GM23338 (cell line): ENCODE data around the gene NSD2. TPM values are rescaled to one million over a fixed set of nuclear protein-coding genes. Genes with fewer than 3 reads are reported as not detected.

ENCODE experiments used
- ATAC-seq: fragments of 200-7000 bp; cut with Tn5 transposase; 3 replicates; pipeline ENCODE4 v1.9.1; 2020
- DNase-seq: peaks from one replicate; pipeline ENCODE4 v3.0.0-alpha.2; 2015; ENCODE audit warnings: low spot score
- H2AFZ ChIP-seq: fragments of 200-600 bp; sonication (generic); 2 replicates; pipeline ENCODE4 v1.8.0; 2016; ENCODE audit warnings: antibody characterized with exemption, mild to moderate bottlenecking, moderate library complexity
- H3F3A ChIP-seq: fragments of 200-600 bp; sonication (generic); replicated peaks from 2 replicates; pipeline ENCODE4 v1.8.0; 2017; ENCODE audit warnings: antibody characterized with exemption, mixed run types, low read depth
- H3K27ac ChIP-seq: fragments of 200-600 bp; sonication (generic); 2 replicates; pipeline ENCODE4 v1.6.1; 2016; ENCODE audit warnings: low read depth
- H3K27me3 ChIP-seq: fragments of 200-600 bp; sonication (generic); 2 replicates; pipeline ENCODE4 v1.8.0; 2016; ENCODE audit warnings: mild to moderate bottlenecking, mixed run types, moderate library complexity; ENCODE audit not compliant: insufficient read depth
- H3K36me3 ChIP-seq: fragments of 200-600 bp; sonication (generic); 2 replicates; pipeline ENCODE4 v1.8.0; 2016; ENCODE audit warnings: mild to moderate bottlenecking; ENCODE audit not compliant: insufficient read depth
- H3K4me1 ChIP-seq: fragments of 200-600 bp; sonication (generic); 2 replicates; pipeline ENCODE4 v1.8.0; 2016; ENCODE audit warnings: mild to moderate bottlenecking, moderate library complexity; ENCODE audit not compliant: insufficient read depth
- H3K4me2 ChIP-seq: fragments of 200-600 bp; sonication (generic); 2 replicates; pipeline ENCODE4 v1.7.1; 2017; ENCODE audit warnings: mixed run types
- H3K4me3 ChIP-seq: fragments of 200-600 bp; sonication (generic); 2 replicates; pipeline ENCODE4 v1.6.1; 2016; ENCODE audit warnings: mixed run types
- H3K79me2 ChIP-seq: fragments of 200-600 bp; sonication (generic); replicated peaks from 2 replicates; pipeline ENCODE4 v1.8.0; 2017; ENCODE audit warnings: mild to moderate bottlenecking; ENCODE audit not compliant: insufficient read depth
- H3K9me2 ChIP-seq: fragments of 200-600 bp; sonication (generic); 2 replicates; pipeline ENCODE4 v1.8.0; 2017; ENCODE audit not compliant: insufficient read depth
- H4K20me1 ChIP-seq: fragments of 200-600 bp; sonication (generic); replicated peaks from 2 replicates; pipeline ENCODE4 v1.8.0; 2017; ENCODE audit warnings: mild to moderate bottlenecking; ENCODE audit not compliant: insufficient read depth
- H3K27ac Mint-ChIP-seq: 2 replicates; pipeline ENCODE4 v1.8.0; 2020; ENCODE audit warnings: inconsistent platforms, mild to moderate bottlenecking, moderate library complexity, mixed read lengths
- H3K27me3 Mint-ChIP-seq: 3 replicates; pipeline ENCODE4 v1.8.0; 2022; ENCODE audit warnings: low read depth, mild to moderate bottlenecking, moderate library complexity, mixed read lengths, inconsistent platforms; ENCODE audit not compliant: insufficient read depth, poor library complexity
- H3K36me3 Mint-ChIP-seq: 3 replicates; pipeline ENCODE4 v1.8.0; 2021; ENCODE audit warnings: low read depth, mild to moderate bottlenecking, inconsistent platforms, moderate library complexity, mixed read lengths
- H3K4me1 Mint-ChIP-seq: 3 replicates; pipeline ENCODE4 v1.8.0; 2020; ENCODE audit warnings: mild to moderate bottlenecking, inconsistent platforms, mixed read lengths
- H3K4me3 Mint-ChIP-seq: 3 replicates; pipeline ENCODE4 v1.8.0; 2021; ENCODE audit warnings: moderate library complexity, mild to moderate bottlenecking, inconsistent platforms, mixed read lengths
- H3K9me3 Mint-ChIP-seq: 3 replicates; pipeline ENCODE4 v1.8.0; 2020; ENCODE audit warnings: moderate library complexity, mild to moderate bottlenecking, inconsistent platforms, mixed read lengths
- CREB1 ChIP-seq: fragments of 250-450 bp; sonication (Bioruptor Pico); IDR thresholded peaks from 2 replicates; pipeline ENCODE4 v1.5.0; 2020; ENCODE audit warnings: low read depth, mild to moderate bottlenecking, moderate library complexity
- EZH2 ChIP-seq: fragments of 200-600 bp; sonication (generic); IDR thresholded peaks from one replicate; pipeline ENCODE4 v1.8.0; 2017; ENCODE audit warnings: antibody characterized with exemption, mild to moderate bottlenecking, low read depth; ENCODE audit not compliant: unreplicated experiment
- EZH2phosphoT487 ChIP-seq: fragments of 200-600 bp; sonication (generic); IDR thresholded peaks from one replicate; pipeline ENCODE4 v1.8.1; 2018; ENCODE audit warnings: antibody characterized with exemption; ENCODE audit not compliant: unreplicated experiment
- JUNB ChIP-seq: IDR thresholded peaks from one replicate; pipeline ENCODE4 v1.6.1; 2016; ENCODE audit warnings: antibody characterized with exemption; ENCODE audit not compliant: unreplicated experiment
- NANOG ChIP-seq: IDR thresholded peaks from 2 replicates; pipeline ENCODE4 v1.6.1; 2016; ENCODE audit warnings: antibody characterized with exemption, borderline replicate concordance
- POLR2AphosphoS5 ChIP-seq: IDR thresholded peaks from 2 replicates; pipeline ENCODE4 v1.6.1; 2016; ENCODE audit warnings: antibody characterized with exemption, low read depth
- STAT1 ChIP-seq: IDR thresholded peaks from one replicate; pipeline ENCODE4 v1.6.1; 2016; ENCODE audit warnings: antibody characterized with exemption; ENCODE audit not compliant: unreplicated experiment
- ZNF114 ChIP-seq: fragments of 250-450 bp; sonication (Bioruptor Pico); IDR thresholded peaks from 2 replicates; pipeline ENCODE4 v1.5.0; 2020; ENCODE audit warnings: mild to moderate bottlenecking, moderate library complexity
- ZNF331 ChIP-seq: fragments of 250-450 bp; sonication (Bioruptor Pico); IDR thresholded peaks from 2 replicates; pipeline ENCODE4 v1.5.0; 2020; ENCODE audit warnings: low read depth, mild to moderate bottlenecking, moderate library complexity
- polyA plus RNA-seq: library from polyadenylated mRNA; unstranded; fragments of >200 nt; fragmentation: Nextera tagmentation; extraction: Ambion mirVana; gene quantifications from 2 replicates; pipeline ENCODE4 v1.2.1, GENCODE V29; 2016
- total RNA-seq: library from RNA; depleted of rRNA; stranded (reverse); fragments of >200 nt; shearing (Covaris generic); gene quantifications from 2 replicates; pipeline ENCODE4 v1.2.3, GENCODE V29; 2014
- TF ChIP-seq, protein P1 (sequence below), 2 experiments: fragments of 200-600 bp in 1 of 2; sonication (generic) in 1 of 2; conservative IDR thresholded peaks; 2 replicates each; pipeline versions ENCODE4 v1.5.1 to v1.6.1; 2016 to 2017; ENCODE audit warnings: antibody characterized with exemption in 2 of 2, low read depth in 2 of 2, mild to moderate bottlenecking in 2 of 2, moderate library complexity in 1 of 2
- TF ChIP-seq, protein P2 (sequence below): IDR thresholded peaks from 2 replicates; pipeline ENCODE4 v1.6.1; 2016; ENCODE audit warnings: antibody characterized with exemption
- TF ChIP-seq, protein P3 (sequence below): IDR thresholded peaks from one replicate; pipeline ENCODE4 v1.6.1; 2018; ENCODE audit warnings: antibody characterized with exemption; ENCODE audit not compliant: unreplicated experiment
- TF ChIP-seq, protein P4 (sequence below): fragments of 250-450 bp; sonication (Bioruptor Pico); IDR thresholded peaks from 2 replicates; pipeline ENCODE4 v1.5.0; 2020; ENCODE audit warnings: mild to moderate bottlenecking, moderate library complexity

NSD2 gene
- total and polyA plus RNA-seq, 2 experiments from 2014 or later: 33.5 to 84.4 TPM

DNA sequence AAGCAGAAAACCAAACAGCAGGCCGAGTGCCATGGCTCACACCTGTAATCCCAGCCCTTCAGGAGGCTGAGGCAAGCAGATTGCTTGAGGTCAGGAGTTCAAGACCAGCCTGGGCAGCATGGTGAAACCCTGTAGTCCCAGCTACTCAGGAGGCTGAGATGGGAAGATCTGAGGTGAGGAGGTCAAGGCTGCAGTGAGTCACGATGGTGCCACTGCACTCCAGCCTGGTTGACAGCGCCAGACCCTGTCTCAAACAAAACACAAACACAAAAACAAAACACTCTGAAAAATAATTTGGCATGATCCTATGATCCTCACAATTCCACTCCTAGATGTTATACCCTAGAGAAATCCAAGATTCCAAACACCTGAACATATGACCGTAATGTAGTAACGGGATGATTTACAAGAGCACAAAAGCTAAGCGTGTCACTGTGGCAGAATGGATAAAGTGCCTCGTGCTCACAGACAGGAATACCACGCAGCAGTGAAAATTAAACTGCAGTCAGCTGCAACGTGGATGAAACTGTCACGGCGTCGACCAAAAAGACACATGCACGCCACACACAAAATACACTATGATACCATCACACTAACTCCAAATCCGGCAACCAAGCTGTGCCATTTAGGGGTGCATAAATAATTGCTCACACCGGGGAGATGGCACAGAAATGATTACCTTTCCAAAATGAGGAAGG is 135.9 kb downstream of the NSD2 start:
- H3K9me3 Mint-ChIP-seq: no peaks in the 10 kb centered on the region
- DNase-seq (no peak), ATAC-seq (no peak)
- Histone ChIP-seq H3K79me2 (peaks cover 63% of the 10 kb centered on the region), H3K4me3 (peak overlapping the region; percentile 96), H3K27ac (no peak overlapping the region), H4K20me1 (peaks cover 57% of the 10 kb centered on the region), H3K27me3 (peaks cover 7% of the 10 kb centered on the region; the same call in 1 of the 2 replicates), H3K4me1 (peaks cover 5% of the 10 kb centered on the region; the same call in 1 of the 2 replicates), H3K36me3 (0 out of 2 replicates have a peak, but pooled peaks cover 3% of the 10 kb centered on the region), H2AFZ (no peak overlapping the region), H3K4me2 (peak overlapping the region; percentile 98), H3K9me2 (no peaks in the 10 kb centered on the region), H3F3A (peaks cover 3% of the 10 kb centered on the region)
- H3K27ac Mint-ChIP-seq: no peak overlapping the region
- H3K36me3 Mint-ChIP-seq: peaks cover 38% of the 10 kb centered on the region
- H3K4me1 Mint-ChIP-seq: peaks cover 9% of the 10 kb centered on the region; the same call in 2 of the 3 replicates
- no peak for TF ChIP-seq NANOG
- no peak for TF ChIP-seq EZH2
- TF ChIP-seq, protein P1, sequence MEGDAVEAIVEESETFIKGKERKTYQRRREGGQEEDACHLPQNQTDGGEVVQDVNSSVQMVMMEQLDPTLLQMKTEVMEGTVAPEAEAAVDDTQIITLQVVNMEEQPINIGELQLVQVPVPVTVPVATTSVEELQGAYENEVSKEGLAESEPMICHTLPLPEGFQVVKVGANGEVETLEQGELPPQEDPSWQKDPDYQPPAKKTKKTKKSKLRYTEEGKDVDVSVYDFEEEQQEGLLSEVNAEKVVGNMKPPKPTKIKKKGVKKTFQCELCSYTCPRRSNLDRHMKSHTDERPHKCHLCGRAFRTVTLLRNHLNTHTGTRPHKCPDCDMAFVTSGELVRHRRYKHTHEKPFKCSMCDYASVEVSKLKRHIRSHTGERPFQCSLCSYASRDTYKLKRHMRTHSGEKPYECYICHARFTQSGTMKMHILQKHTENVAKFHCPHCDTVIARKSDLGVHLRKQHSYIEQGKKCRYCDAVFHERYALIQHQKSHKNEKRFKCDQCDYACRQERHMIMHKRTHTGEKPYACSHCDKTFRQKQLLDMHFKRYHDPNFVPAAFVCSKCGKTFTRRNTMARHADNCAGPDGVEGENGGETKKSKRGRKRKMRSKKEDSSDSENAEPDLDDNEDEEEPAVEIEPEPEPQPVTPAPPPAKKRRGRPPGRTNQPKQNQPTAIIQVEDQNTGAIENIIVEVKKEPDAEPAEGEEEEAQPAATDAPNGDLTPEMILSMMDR (conservative IDR thresholded peaks at IDR 0.05; ENCODE audit: low read depth in 2 of 2): no peak
- no peak for TF ChIP-seq EZH2phosphoT487
- TF ChIP-seq POLR2AphosphoS5: no peak
- TF ChIP-seq ZNF114 (CRISPR knock-in tag): no peak
- no peak for TF ChIP-seq JUNB
- no peak for TF ChIP-seq STAT1
- TF ChIP-seq, protein P2, sequence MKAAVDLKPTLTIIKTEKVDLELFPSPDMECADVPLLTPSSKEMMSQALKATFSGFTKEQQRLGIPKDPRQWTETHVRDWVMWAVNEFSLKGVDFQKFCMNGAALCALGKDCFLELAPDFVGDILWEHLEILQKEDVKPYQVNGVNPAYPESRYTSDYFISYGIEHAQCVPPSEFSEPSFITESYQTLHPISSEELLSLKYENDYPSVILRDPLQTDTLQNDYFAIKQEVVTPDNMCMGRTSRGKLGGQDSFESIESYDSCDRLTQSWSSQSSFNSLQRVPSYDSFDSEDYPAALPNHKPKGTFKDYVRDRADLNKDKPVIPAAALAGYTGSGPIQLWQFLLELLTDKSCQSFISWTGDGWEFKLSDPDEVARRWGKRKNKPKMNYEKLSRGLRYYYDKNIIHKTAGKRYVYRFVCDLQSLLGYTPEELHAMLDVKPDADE: no peak
- TF ChIP-seq, protein P3, sequence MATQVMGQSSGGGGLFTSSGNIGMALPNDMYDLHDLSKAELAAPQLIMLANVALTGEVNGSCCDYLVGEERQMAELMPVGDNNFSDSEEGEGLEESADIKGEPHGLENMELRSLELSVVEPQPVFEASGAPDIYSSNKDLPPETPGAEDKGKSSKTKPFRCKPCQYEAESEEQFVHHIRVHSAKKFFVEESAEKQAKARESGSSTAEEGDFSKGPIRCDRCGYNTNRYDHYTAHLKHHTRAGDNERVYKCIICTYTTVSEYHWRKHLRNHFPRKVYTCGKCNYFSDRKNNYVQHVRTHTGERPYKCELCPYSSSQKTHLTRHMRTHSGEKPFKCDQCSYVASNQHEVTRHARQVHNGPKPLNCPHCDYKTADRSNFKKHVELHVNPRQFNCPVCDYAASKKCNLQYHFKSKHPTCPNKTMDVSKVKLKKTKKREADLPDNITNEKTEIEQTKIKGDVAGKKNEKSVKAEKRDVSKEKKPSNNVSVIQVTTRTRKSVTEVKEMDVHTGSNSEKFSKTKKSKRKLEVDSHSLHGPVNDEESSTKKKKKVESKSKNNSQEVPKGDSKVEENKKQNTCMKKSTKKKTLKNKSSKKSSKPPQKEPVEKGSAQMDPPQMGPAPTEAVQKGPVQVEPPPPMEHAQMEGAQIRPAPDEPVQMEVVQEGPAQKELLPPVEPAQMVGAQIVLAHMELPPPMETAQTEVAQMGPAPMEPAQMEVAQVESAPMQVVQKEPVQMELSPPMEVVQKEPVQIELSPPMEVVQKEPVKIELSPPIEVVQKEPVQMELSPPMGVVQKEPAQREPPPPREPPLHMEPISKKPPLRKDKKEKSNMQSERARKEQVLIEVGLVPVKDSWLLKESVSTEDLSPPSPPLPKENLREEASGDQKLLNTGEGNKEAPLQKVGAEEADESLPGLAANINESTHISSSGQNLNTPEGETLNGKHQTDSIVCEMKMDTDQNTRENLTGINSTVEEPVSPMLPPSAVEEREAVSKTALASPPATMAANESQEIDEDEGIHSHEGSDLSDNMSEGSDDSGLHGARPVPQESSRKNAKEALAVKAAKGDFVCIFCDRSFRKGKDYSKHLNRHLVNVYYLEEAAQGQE: no peak
- TF ChIP-seq CREB1 (CRISPR knock-in tag): no peak
- TF ChIP-seq ZNF331 (CRISPR knock-in tag): no peak
- TF ChIP-seq, protein P4, sequence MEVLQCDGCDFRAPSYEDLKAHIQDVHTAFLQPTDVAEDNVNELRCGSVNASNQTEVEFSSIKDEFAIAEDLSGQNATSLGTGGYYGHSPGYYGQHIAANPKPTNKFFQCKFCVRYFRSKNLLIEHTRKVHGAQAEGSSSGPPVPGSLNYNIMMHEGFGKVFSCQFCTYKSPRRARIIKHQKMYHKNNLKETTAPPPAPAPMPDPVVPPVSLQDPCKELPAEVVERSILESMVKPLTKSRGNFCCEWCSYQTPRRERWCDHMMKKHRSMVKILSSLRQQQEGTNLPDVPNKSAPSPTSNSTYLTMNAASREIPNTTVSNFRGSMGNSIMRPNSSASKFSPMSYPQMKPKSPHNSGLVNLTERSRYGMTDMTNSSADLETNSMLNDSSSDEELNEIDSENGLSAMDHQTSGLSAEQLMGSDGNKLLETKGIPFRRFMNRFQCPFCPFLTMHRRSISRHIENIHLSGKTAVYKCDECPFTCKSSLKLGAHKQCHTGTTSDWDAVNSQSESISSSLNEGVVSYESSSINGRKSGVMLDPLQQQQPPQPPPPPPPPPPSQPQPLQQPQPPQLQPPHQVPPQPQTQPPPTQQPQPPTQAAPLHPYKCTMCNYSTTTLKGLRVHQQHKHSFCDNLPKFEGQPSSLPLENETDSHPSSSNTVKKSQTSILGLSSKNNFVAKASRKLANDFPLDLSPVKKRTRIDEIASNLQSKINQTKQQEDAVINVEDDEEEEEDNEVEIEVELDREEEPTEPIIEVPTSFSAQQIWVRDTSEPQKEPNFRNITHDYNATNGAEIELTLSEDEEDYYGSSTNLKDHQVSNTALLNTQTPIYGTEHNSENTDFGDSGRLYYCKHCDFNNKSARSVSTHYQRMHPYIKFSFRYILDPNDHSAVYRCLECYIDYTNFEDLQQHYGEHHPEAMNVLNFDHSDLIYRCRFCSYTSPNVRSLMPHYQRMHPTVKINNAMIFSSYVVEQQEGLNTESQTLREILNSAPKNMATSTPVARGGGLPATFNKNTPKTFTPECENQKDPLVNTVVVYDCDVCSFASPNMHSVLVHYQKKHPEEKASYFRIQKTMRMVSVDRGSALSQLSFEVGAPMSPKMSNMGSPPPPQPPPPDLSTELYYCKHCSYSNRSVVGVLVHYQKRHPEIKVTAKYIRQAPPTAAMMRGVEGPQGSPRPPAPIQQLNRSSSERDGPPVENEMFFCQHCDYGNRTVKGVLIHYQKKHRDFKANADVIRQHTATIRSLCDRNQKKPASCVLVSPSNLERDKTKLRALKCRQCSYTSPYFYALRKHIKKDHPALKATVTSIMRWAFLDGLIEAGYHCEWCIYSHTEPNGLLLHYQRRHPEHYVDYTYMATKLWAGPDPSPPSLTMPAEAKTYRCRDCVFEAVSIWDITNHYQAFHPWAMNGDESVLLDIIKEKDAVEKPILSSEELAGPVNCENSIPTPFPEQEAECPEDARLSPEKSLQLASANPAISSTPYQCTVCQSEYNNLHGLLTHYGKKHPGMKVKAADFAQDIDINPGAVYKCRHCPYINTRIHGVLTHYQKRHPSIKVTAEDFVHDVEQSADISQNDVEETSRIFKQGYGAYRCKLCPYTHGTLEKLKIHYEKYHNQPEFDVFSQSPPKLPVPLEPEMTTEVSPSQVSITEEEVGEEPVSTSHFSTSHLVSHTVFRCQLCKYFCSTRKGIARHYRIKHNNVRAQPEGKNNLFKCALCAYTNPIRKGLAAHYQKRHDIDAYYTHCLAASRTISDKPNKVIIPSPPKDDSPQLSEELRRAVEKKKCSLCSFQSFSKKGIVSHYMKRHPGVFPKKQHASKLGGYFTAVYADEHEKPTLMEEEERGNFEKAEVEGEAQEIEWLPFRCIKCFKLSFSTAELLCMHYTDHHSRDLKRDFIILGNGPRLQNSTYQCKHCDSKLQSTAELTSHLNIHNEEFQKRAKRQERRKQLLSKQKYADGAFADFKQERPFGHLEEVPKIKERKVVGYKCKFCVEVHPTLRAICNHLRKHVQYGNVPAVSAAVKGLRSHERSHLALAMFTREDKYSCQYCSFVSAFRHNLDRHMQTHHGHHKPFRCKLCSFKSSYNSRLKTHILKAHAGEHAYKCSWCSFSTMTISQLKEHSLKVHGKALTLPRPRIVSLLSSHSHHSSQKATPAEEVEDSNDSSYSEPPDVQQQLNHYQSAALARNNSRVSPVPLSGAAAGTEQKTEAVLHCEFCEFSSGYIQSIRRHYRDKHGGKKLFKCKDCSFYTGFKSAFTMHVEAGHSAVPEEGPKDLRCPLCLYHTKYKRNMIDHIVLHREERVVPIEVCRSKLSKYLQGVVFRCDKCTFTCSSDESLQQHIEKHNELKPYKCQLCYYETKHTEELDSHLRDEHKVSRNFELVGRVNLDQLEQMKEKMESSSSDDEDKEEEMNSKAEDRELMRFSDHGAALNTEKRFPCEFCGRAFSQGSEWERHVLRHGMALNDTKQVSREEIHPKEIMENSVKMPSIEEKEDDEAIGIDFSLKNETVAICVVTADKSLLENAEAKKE (CRISPR knock-in tag): no peak
- H3K27me3 Mint-ChIP-seq: peaks cover 10% of the 10 kb centered on the region
- peak overlapping the region; percentile 92 for H3K4me3 Mint-ChIP-seq
